NK-92 (cell line): ENCODE measurements around the gene ZDHHC22.

Experiments used
- DNase-seq: peaks from one replicate; lab custom pipeline; 2025; ENCODE audit not compliant: unreplicated experiment; lab: John Stamatoyannopoulos, UW

Gene ZDHHC22

DNA sequence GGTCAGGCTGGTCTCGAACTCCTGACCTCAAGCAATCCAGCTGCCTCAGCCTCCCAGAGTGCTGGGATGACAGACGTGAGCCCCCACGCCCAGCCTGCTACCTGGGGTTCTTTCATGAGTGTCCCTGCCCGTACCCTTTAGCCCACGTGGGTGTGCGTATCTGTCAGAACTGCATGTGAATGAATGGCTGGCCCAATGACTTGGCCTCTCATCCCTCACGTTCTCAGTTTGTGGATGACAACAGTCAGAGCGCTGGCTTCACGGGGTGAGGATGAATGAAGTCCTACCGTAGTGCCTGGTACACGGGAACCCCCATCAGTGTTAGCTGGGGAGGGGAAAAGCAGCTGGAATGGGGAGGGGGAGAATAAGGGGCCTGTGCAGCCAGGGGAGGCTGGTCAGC lies 16.1 kb upstream of the ZDHHC22 start:
- no peak for DNase-seq

DNA sequence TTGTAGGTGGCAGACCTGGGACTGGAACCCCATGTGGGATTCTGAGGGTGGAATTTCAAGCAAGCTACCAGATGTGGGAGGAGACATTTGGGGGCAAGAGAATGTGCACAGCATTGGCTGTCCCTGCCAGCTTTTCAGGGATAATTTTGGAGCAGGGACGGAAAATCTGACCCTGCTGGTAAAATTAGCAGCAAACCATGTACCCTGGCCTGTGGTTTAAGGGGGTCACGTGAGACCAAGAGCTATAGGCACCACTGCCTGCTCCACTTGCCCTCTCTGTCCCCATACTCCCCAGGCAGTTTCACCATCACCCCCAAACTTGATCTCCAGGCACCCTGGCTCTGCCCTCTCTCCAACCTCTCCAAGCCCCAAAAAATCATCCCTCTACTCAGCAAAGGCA lies 13.5 kb upstream of the ZDHHC22 start:
- no peak for DNase-seq

DNA sequence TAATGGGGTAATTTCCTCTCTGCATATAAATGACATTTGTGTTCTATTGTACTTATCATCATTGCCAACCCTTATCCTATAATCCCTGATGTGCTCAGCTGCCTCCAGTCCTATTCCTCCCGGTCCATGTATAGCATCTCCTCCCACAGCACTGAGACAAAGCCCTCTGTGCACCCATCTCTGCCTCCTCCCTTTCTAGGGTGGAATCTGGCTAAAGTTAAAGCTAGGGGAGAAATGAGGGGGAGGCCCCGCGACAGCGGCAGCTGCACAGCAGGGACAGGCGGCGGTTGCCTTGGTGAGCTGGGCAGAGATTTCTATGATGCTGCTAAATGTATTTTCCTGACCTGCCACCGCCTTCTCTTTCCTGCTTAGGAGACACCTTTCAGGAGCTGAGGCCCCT lies 12.8 kb upstream of the ZDHHC22 start:
- DNase-seq = no peak

DNA sequence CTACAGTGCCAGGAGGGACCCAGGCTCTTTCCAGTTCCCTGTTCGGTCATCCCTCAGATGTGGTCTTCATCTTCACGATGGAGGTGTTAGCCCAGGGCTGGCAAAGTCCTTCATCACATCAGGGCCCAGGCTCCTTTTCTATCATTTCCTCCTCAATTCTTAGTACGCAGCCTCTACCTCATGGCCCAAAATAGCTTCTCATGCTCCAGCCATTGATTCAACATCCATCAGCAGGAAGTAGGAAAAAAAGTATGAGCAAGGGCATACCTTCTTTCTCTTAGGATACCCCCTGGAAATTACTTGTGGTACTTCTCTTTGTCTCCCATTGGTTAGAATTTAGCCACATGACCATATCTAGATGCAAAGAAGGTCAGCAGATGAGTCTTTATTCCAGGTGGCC lies 12.2 kb upstream of the ZDHHC22 start:
- no peak for DNase-seq

DNA sequence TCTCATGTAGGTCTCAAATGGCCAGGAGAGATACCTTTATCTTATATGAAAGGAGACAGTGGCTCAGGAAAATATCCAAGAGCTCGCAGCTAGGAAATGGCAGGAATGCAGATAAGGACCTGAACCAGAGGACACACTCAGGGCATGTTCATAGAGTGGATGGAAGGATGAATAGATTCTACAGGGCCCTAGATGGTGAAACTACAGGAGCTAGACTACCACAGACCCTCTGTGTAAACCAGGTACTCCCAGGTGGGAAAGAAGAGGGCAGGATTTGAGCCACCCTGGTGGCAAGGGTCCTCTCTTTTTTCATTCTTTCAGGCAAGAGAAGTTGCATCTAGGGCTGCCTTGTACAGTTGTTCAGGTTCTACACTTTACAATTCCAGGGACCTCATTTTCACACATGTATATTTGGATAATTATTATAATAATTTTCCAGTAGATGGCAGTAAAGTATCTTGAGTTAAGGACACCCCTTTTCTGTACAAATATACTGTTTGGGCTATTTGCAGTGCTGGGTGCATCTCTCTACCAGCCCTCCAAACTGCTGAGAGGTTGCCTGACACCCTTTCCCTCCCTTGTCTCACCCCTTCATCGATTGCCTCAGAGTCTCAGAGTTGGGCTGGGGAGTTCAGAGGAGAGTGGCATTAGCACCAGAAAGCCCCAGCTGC lies 10.5 kb upstream of the ZDHHC22 start:
- DNase-seq = no peak

DNA sequence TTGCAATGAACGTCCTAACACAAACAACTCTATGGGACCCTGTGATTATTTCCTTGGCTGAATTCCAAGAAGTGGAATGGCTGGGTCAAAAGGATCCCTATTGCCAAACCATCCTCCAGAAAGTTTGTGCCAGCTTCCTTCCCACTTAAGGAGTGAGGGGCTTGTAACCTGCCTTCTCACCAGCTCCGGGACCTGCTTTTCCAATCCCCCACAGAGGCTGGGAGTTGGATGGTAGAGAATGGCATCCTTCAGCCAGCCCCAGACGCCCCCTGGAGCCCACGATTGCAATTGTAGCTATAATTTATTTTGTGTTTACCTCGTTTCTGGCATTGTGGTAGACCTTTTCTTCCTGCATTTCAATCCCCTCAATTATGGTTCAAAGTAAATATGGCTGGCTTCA lies 9.7 kb upstream of the ZDHHC22 start:
- DNase-seq = no peak

DNA sequence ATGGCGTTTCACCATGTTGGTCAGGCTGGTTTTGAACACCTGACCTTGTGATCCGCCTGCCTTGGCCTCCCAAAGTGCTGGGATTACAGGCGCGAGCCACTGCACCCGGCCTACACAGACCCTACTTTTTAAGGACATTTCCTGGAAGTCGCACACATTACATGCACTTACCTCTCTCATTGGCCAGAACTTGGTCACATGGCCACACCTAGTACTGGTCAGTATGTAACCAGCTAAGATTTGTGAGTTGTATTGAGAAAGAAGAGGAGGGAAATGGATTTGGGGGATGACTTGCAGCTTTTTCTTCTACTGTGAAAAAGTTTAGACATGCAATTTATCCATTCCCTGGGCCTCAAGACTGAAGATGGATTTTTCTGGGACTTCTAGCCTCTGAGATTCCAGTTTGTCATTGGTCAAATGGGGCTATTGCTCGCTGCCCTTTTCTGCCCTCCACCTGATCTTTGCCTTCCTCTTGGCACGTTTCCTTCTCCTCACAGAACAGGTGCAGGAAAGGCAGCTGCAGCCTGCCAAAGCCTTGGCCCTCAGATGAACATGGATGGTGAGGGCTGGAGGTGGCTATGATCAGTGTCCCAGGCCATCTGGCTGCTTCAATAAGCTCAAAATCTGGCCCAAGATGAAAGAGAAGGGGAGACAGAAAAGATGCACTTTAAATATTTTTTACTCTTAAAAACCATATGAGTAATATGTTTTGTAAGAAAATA lies 7.1 kb upstream of the ZDHHC22 start:
- no peak for DNase-seq

DNA sequence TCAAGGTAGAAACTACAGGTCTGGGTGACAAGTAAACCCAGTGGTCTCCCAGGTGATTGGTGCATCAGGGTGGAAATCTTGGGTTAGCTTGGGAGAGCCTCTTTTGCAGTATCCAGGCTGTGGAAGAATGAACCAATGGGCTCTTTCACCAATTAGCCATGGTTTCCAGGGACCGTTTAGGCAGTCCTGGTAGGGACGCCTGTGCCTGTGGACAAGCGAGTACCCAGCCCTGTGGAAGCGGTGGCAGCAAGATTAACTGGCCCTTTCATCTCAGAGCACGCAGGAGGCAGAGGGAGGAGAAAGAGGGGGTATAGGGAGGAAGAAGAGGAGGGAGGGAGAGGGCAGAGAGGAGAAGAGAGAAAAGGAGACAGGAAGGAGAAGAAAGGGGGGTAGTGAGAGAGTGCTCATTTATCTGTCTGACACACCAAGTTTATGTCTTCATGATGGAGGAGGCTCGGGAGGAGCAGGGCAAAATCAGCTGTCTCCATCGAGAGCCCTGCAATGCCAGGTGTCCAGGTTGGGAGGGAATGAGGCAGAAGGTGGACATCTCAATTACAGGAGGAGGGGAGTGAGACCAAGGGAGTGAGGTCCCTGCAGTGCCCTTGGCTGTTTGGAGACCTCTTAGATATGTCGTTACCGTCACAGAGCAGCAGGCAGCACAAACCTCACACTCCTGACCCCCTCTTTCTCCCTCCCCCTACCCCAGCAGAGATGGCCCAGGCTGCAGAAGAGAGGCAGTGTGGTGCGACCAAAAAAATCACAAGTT lies 4.6 kb upstream of the ZDHHC22 start:
- DNase-seq = no peak

DNA sequence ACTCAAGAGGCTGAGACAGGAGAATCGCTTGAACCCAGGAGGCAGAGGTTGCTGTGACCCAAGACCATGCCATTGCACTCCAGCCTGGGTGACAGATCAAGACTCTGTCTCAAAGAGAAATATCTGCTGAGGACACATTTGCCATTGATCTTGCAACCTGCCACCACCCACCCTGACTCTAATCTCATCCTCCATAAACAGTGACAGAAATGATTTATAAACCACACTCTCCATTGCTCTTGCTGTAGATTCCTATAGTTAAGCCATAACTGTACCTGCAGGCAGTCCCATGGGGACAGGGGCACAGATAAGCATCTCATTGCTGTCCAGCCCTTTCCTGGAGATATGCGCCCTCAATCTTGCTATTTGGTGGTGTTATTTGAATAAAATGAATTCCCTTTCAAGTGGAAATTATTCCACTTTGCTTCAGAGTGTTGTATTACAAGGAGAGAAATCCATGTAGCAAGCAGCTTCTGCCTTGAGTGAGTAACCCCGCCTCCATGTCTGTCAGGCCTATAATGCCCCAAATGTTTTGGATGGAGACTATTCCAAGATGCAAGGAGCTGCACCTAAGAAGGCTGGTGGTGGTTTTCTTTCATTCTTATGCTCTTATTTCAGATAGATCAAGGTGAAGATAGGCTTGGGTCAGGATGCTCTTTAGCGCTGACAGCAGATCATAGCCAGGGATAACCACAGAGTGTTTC lies 3.0 kb upstream of the ZDHHC22 start:
- DNase-seq = no peak

DNA sequence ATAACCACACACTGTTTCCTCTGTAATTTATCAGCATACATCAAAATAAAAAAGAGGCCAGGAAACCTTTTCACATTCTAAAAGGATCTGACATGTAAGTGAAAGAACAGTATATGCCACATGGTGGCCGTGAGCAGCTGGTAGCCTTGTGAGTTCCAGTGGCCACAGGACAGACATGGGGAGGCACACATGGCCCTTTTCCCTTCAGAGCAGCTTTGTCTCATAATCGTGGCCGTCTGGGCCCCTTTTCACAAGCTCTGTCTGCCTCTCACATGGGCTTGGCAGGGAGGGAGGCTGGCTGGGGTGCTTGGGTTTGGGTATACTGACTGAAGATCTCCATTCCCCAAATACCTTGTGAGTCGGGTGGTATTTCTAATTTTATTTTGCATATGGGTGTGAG lies 1.5 kb upstream of the ZDHHC22 start:
- DNase-seq = no peak

DNA sequence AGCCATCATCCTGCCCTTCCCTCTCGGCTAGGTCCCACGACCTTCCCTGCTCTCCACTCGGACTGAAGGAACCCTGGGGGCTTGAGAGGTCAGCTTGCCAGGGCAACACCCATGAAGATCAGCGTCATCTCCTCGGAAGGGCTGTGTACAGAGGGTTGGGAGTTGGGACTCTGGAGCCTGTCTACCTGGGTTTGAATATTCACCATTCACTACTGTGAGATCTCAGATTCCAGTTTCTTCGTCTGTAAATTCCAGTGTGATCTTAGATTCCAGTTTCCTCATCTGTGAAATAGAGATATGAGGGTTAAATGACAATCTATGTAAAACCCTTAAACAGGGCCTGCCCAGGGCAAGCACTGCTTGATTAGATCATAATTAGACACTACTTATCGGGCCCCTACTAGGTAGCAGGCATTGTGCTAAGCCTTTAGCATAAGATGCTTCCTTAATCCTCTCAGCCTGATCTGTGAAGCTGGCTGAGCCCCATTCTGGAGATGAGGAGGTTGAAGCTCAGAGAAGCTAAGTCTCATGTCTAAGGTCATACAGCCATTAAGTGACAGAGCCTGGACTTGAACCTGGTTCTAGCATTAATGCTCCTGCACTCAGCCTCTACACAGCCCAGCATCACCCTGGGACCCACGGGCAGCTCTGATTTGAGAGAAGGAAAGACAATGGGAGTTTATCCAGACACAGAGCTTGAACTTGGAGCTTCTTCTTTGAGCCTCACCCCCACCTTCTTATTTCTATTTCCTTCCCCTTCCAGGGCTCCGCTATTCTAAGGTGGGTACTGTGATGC lies 612 bp upstream of the ZDHHC22 start:
- DNase-seq = no peak

DNA sequence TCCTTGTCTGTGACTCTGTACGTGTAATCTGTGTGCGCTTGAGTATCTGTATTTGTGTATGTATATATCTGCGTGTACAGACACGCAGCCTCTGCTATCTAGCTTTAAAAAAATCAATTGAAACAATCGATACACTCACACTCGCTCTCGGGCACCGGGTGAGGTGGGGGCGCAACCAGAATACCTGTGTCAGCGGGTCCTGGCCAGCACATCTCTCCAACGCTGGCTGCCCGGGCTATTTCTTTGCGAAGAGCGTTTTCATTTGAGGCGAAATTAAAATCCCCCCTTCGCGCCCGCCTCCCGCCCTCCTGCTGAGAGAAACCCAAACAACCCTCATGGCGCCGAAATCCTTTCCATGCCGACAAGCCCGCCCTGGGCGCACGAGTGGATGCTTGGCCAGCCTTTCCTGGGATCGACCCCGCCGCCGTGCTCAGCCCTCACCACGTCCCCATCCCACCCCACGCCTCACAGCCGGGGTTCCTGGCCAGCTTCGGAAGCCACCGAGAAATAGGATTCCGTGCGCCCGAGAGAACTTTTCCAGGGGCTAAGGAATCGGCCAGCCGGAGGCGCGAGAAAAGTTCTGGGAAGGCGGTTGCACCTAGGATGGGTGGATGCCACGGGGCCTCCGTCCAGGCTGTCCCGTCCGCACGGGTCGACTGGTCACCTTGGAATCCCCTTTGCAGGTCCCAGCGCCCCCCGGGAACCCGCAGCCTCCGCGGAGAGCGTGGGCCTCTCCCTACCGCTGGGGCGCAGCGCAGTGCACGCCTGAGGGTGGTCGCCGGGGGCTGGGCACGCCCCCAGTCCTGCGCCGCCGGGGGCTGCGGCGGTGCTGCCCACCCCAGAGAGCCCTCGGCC lies 1.0 kb downstream of the ZDHHC22 start:
- DNase-seq = no peak

DNA sequence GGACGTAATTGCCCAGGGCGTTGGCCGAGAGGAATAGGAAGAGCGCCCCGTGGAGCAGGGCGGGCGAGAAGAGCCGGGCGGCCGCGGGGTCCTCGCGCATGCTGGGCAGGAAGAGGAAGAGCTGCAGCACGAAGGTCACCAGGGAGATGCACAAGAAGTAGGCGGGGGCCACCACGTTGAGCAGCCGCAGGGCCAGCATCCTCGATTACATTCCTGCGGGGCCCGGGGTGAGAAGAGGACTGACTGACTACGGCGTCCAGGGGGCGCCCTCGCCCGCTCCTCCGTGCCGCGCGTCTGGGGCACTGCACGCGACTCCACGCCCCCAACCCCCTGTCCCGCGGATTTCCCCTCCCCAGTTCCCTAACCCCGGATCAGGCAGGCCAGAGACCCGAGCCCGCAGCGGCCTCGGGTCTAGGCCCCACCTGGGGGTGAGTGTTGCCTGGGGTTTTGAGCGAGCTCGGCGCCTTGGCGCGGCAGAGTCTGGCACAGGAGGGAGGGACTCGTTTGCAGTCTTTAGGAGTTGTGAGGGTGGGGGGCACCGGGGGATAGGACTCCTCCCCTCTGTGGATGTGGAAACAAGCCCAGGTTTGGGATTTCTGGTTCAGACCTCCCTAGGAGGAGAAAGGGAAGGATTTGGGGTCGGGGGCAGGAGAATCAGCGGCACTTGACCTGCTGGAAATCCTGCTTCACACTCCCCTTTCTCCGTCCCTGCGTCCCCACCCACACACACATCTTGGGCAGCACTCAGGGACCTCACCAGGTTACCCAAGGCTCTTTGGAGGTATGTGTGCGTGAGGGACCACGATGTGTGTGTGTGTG lies 1.8 kb downstream of the ZDHHC22 start:
- no peak for DNase-seq

DNA sequence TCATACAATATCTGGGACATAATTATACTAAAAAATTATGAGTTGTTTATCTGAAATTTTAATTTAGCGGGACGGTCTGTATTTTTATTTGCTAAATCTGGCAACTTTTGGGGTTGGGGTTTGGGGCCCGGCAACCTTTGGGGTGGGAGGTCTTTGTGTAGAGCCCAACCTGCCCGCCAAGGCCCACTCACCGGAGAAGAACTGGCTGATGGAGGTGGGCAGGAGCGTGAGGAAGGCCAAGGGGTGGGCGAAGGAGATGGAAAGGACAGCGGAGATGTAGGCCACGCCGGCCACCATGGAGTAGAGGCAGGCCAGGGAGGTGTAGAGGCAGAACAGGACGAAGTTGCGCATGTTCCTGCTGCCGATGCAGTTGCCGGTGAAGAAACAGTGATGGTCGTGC lies 2.6 kb downstream of the ZDHHC22 start:
- DNase-seq = no peak

DNA sequence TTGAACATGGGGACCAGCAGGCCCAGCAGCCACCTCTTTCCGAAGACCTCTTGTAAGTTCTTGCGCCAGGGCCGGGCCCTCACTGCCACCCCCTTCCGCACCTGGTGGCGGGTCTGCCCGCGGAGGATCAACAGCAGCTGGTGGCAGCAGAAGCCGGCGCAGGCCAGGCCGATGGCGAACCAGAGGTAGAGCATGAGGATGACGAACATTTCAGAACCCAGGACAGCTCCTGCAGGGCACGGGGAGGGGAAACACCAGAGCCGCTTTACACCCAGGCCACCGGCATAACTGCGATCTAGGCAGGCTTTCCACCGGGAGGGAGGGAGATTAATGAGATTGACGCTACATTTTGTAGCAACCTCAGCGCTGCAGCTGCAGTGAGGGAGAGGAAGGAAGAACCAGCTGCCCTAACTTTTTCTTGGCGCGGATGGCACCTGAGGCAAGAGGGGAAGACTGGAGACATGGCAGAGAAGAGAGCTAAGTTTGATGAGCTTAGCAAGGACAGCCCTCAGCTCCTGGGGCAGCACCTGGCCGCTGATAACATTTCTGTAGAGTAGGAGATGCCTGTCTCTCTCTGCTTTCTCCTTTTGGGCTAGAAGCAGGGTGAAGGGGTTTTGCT lies 7.8 kb downstream of the ZDHHC22 start:
- DNase-seq = no peak

DNA sequence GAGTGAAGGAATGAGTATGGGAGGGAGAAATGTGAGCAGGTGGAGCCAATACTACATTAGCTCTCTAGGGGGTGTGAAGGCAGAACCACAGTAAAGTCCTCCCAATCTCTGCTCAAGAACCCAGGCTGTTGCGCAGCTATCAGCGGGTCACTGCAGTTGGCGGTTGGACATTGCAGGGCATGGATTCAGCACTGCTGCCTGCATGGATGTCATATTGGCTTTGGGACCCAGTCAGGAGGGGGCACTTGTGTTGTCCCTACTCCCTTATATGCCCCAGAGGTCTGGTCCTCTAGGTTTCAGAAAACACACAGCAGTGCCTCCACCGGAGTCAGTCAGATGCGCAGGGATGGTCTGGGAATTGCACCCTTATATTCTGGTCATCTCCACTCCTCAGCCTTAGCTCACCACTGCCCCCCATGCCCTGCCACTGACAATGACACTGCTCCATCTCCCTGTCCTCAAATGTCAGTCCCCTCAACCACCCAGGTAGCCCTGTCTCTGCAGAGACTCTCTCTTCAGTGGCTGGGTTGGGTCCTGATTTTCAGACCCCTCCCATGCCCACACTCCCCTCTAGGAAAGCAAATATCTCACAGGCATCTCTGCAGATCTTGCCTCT lies 9.6 kb downstream of the ZDHHC22 start:
- no peak for DNase-seq

DNA sequence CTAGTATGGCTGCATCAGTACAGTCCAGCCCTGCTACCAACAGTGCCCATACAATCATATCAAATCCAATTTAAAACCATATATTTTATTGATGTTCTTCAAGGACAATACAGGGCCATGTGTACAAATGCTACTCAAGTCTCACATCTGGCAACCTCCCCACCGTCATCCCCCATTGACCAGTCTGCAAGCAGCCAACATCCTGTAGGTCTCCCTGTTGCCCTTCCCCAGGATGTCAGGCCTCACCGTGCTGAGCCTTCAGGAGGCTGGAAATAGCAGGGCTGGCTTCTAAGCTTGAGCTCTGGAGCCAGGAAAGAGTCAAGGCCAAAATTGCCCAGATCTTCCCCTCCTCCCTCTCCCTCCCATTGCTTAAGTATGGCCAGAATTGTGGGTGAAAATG lies 10.4 kb downstream of the ZDHHC22 start:
- DNase-seq = no peak

DNA sequence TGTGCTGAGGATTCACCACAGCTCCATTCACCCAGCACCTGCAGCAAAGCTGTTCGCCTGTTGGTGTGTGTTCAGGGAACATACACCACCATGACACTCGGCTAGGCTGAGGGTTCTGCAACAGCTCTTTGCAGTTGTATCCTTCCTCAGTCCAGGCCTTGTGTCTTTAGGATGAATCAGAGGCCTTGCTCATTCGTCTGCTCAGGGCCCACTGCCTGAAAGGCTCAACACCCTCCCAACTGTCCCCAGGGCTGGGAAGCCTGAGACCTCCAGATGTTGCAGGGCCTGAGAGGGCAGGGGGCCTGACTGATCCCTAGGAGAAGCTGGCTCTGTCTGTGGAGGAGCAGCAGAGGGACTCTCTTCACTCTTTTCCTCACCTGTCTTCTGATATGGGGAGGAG lies 11.2 kb downstream of the ZDHHC22 start:
- no peak for DNase-seq
